Measurements from ENCODE around the gene MYBPC2.

The MYBPC2 gene

GRCh38 chr19:50409347-50409746, 23.3 kb upstream of the MYBPC2 start:
- Histone ChIP-seq H3K27me3 (ENCODE audit: control insufficient read depth in 2 of 2, insufficient read depth in 2 of 2, low read length in 2 of 2) (no peaks in the 10 kb centered on the region), H3K9ac (ENCODE audit: low read depth in 1 of 2, low read length in 2 of 2) (no peak overlapping the region), H3K27ac (ENCODE audit: low read depth in 2 of 2, low read length in 2 of 2) (no peak overlapping the region), H3K4me1 (ENCODE audit: control insufficient read depth in 2 of 2, insufficient read depth in 2 of 2, low read length in 2 of 2) (peaks cover 8 to 15% of the 10 kb centered on the region in 2 donors), H3K9me3 (ENCODE audit: control insufficient read depth in 2 of 2, low read length in 2 of 2) (no peaks in the 10 kb centered on the region), H3K36me3 (ENCODE audit: control insufficient read depth in 2 of 2, insufficient read depth in 2 of 2, low read length in 2 of 2) (peaks cover 0 to 9% of the 10 kb centered on the region in 2 donors), H3K4me3 (ENCODE audit: low read length in 2 of 2) (no peak overlapping the region)

DNA sequence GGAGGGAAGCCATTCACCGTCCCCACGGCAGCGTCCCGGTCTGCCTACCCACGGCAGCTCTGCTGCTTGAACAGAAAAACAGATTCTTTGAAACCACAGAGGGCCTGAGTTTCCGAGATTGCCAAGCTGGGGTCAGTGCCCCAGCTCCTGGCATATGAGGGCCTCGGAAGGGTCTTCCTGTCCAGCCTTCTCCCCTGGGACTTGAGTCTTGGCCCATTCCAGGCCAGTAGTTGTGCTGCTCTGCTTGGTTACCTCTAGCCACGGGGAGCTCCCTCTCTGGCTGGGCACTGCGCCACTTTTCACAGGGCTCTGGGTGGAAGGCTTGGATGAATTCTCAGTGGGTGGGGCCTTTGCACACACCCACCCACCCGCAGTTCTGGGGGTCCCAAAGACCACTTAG, 22.6 kb upstream of the MYBPC2 start:
- peak overlapping the region; percentile 60 to 65 for H3K27ac ChIP-seq (ENCODE audit: low read depth in 2 of 2, low read length in 2 of 2)
- H3K36me3 ChIP-seq (ENCODE audit: control insufficient read depth in 2 of 2, insufficient read depth in 2 of 2, low read length in 2 of 2): peaks cover 0 to 9% of the 10 kb centered on the region in 2 donors
- H3K4me3 ChIP-seq (ENCODE audit: low read length in 2 of 2): no peak overlapping the region
- no peaks in the 10 kb centered on the region for H3K9me3 ChIP-seq (ENCODE audit: control insufficient read depth in 2 of 2, low read length in 2 of 2)
- H3K27me3 ChIP-seq (ENCODE audit: control insufficient read depth in 2 of 2, insufficient read depth in 2 of 2, low read length in 2 of 2): no peaks in the 10 kb centered on the region
- H3K4me1 ChIP-seq (ENCODE audit: control insufficient read depth in 2 of 2, insufficient read depth in 2 of 2, low read length in 2 of 2): peaks cover 8 to 16% of the 10 kb centered on the region in 2 donors
- no peak overlapping the region for H3K9ac ChIP-seq (ENCODE audit: low read depth in 1 of 2, low read length in 2 of 2)

- Histone ChIP-seq H3K9ac (ENCODE audit: low read depth in 1 of 2, low read length in 2 of 2) (no peak overlapping the region), H3K4me1 (ENCODE audit: control insufficient read depth in 2 of 2, insufficient read depth in 2 of 2, low read length in 2 of 2) (peaks cover 8 to 25% of the 10 kb centered on the region in 2 donors), H3K4me3 (ENCODE audit: low read length in 2 of 2) (no peak overlapping the region), H3K36me3 (ENCODE audit: control insufficient read depth in 2 of 2, insufficient read depth in 2 of 2, low read length in 2 of 2) (peaks cover 0 to 5% of the 10 kb centered on the region in 2 donors), H3K9me3 (ENCODE audit: control insufficient read depth in 2 of 2, low read length in 2 of 2) (no peaks in the 10 kb centered on the region), H3K27me3 (ENCODE audit: control insufficient read depth in 2 of 2, insufficient read depth in 2 of 2, low read length in 2 of 2) (no peaks in the 10 kb centered on the region), H3K27ac (ENCODE audit: low read depth in 2 of 2, low read length in 2 of 2) (no peak overlapping the region)
Measured at GRCh38 chr19:50412419-50412818, 20.3 kb upstream of the MYBPC2 start.

DNA sequence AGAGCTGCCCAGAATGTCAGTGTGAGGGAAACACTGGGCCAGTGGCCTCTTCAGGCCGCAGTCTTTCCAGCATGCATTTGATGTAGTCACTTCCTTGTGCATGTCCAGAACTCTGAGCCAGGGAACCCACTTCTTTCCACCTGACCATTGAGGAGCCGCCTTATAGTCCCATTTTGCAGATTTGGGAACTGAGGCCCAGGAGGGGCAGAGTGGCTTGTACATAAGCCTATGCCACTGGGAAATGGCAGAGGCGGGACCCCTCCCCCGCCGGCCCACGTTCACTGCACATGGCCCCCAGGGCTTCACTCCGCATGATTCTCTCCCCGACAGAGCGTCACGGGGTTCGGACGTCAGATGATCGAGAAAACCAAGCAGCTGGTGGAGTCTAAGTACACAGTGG, 19.6 kb upstream of the MYBPC2 start:
- Histone ChIP-seq H3K4me1 (ENCODE audit: control insufficient read depth in 2 of 2, insufficient read depth in 2 of 2, low read length in 2 of 2) (peaks cover 8 to 25% of the 10 kb centered on the region in 2 donors), H3K27ac (ENCODE audit: low read depth in 2 of 2, low read length in 2 of 2) (no peak overlapping the region), H3K9me3 (ENCODE audit: control insufficient read depth in 2 of 2, low read length in 2 of 2) (no peaks in the 10 kb centered on the region), H3K4me3 (ENCODE audit: low read length in 2 of 2) (no peak overlapping the region), H3K9ac (ENCODE audit: low read depth in 1 of 2, low read length in 2 of 2) (no peak overlapping the region), H3K36me3 (ENCODE audit: control insufficient read depth in 2 of 2, insufficient read depth in 2 of 2, low read length in 2 of 2) (peaks cover 0 to 5% of the 10 kb centered on the region in 2 donors), H3K27me3 (ENCODE audit: control insufficient read depth in 2 of 2, insufficient read depth in 2 of 2, low read length in 2 of 2) (peaks cover 0 to 3% of the 10 kb centered on the region in 2 donors)

GRCh38 chr19:50413531-50413930, 19.2 kb upstream of the MYBPC2 start:
- H3K4me1 ChIP-seq (ENCODE audit: control insufficient read depth in 2 of 2, insufficient read depth in 2 of 2, low read length in 2 of 2): peaks cover 8 to 25% of the 10 kb centered on the region in 2 donors
- H3K27me3 ChIP-seq (ENCODE audit: control insufficient read depth in 2 of 2, insufficient read depth in 2 of 2, low read length in 2 of 2): peaks cover 0 to 7% of the 10 kb centered on the region in 2 donors
- no peaks in the 10 kb centered on the region for H3K9me3 ChIP-seq (ENCODE audit: control insufficient read depth in 2 of 2, low read length in 2 of 2)
- no peak overlapping the region for H3K27ac ChIP-seq (ENCODE audit: low read depth in 2 of 2, low read length in 2 of 2)
- peaks cover 0 to 5% of the 10 kb centered on the region in 2 donors for H3K36me3 ChIP-seq (ENCODE audit: control insufficient read depth in 2 of 2, insufficient read depth in 2 of 2, low read length in 2 of 2)
- H3K4me3 ChIP-seq (ENCODE audit: low read length in 2 of 2): no peak overlapping the region
- no peak overlapping the region for H3K9ac ChIP-seq (ENCODE audit: low read depth in 1 of 2, low read length in 2 of 2)

DNA sequence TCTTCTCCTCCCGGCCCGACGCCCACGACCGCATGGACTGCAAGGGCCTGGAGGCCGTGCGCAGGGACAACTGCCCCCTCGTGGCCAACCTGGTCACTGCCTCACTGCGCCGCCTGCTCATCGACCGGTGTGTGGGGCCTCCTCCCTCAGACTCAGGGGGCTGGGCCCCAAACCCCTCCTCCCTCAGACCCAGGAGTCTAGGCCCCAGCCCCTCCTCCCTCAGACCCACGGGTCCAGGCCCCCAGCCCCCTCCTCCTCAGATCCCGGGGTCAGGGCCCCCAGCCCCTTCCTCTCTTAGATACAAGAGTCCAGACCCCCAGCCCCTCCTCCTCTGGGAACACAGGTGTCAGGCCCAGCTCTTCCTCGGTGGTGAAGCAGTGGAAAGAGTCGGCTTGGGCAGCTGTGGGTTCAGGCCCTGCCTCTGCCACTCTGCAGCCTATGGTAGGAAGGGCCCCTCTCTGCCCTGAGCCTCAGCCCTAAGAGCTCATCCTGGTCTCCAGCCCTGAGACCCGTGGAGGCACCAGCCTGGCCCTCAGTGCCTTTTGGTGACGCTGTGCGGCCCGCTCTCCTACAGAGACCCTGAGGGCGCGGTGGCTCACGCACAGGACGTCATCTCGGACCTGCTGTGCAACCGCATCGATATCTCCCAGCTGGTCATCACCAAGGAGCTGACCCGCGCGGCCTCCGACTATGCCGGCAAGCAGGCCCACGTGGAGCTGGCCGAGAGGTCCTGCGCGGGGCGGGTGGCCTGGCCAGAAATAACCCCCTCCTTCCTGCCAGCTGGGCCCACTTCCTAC, 17.6 kb upstream of the MYBPC2 start:
- peak overlapping the region in 1 of 2 donors; percentile 20 for H3K4me3 ChIP-seq (ENCODE audit: low read length in 2 of 2)
- peak overlapping the region in 1 of 2 donors; percentile 6 for H3K9ac ChIP-seq (ENCODE audit: low read depth in 1 of 2, low read length in 2 of 2)
- H3K27me3 ChIP-seq (ENCODE audit: control insufficient read depth in 2 of 2, insufficient read depth in 2 of 2, low read length in 2 of 2): peaks cover 7 to 20% of the 10 kb centered on the region in 2 donors
- no peaks in the 10 kb centered on the region for H3K36me3 ChIP-seq (ENCODE audit: control insufficient read depth in 2 of 2, insufficient read depth in 2 of 2, low read length in 2 of 2)
- no peaks in the 10 kb centered on the region for H3K9me3 ChIP-seq (ENCODE audit: control insufficient read depth in 2 of 2, low read length in 2 of 2)
- peak overlapping the region in 1 of 2 donors; percentile 79 for H3K27ac ChIP-seq (ENCODE audit: low read depth in 2 of 2, low read length in 2 of 2)
- H3K4me1 ChIP-seq (ENCODE audit: control insufficient read depth in 2 of 2, insufficient read depth in 2 of 2, low read length in 2 of 2): peaks cover 8 to 21% of the 10 kb centered on the region in 2 donors

GRCh38 chr19:50415661-50416033, 17.0 kb upstream of the MYBPC2 start:
- Histone ChIP-seq H3K27ac (ENCODE audit: low read depth in 2 of 2, low read length in 2 of 2) (peak overlapping the region in 1 of 2 donors; percentile 79), H3K27me3 (ENCODE audit: control insufficient read depth in 2 of 2, insufficient read depth in 2 of 2, low read length in 2 of 2) (peaks cover 7 to 20% of the 10 kb centered on the region in 2 donors), H3K36me3 (ENCODE audit: control insufficient read depth in 2 of 2, insufficient read depth in 2 of 2, low read length in 2 of 2) (no peaks in the 10 kb centered on the region), H3K4me3 (ENCODE audit: low read length in 2 of 2) (no peak overlapping the region), H3K9me3 (ENCODE audit: control insufficient read depth in 2 of 2, low read length in 2 of 2) (no peaks in the 10 kb centered on the region), H3K9ac (ENCODE audit: low read depth in 1 of 2, low read length in 2 of 2) (no peak overlapping the region), H3K4me1 (ENCODE audit: control insufficient read depth in 2 of 2, insufficient read depth in 2 of 2, low read length in 2 of 2) (peaks cover 6 to 15% of the 10 kb centered on the region in 2 donors)

DNA sequence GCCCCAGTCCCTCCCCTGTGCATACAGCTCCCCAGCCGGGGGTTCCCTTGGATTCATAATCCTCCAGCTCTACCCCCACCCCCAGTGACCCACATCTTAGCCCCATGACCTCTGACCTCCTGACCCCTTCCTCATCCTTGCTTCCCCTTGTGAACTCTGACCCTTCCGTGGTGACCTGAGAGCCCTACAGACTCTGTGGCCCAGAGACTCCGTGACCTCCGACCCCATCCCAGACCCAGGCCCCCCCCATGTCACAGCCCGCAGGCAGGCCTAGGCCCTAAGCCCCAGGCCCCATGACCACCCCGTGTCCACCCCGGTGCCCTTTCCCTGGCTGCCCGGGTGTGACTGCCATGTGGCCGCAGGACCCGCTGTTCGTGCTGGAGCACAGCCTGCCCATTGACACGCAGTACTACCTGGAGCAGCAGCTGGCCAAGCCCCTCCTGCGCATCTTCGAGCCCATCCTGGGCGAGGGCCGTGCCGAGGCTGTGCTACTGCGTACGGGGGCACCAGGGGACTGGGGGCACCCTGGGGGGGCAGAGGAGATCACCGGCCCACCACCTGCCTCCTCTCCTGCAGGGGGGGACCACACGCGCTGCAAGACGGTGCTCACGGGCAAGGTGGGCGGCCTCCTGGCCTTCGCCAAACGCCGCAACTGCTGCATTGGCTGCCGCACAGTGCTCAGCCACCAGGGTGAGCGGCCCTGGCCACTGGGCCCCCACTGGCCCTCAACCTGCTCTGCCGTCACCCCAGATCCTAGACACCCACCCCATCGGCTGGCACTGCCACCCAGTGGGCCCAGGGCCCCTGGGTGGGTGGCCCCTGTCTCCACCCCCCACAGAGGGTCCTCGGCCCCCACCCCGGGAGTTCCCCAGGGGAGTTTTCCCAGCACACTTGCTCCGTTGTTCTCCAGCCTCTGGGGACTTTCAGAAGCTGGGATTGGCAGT, 16.4 kb upstream of the MYBPC2 start:
- no peak overlapping the region for H3K4me3 ChIP-seq (ENCODE audit: low read length in 2 of 2)
- H3K4me1 ChIP-seq (ENCODE audit: control insufficient read depth in 2 of 2, insufficient read depth in 2 of 2, low read length in 2 of 2): peaks cover 0 to 10% of the 10 kb centered on the region in 2 donors
- H3K27me3 ChIP-seq (ENCODE audit: control insufficient read depth in 2 of 2, insufficient read depth in 2 of 2, low read length in 2 of 2): peaks cover 7 to 23% of the 10 kb centered on the region in 2 donors
- H3K27ac ChIP-seq (ENCODE audit: low read depth in 2 of 2, low read length in 2 of 2): peak overlapping the region; percentile 47 to 48
- no peaks in the 10 kb centered on the region for H3K36me3 ChIP-seq (ENCODE audit: control insufficient read depth in 2 of 2, insufficient read depth in 2 of 2, low read length in 2 of 2)
- no peaks in the 10 kb centered on the region for H3K9me3 ChIP-seq (ENCODE audit: control insufficient read depth in 2 of 2, low read length in 2 of 2)
- no peak overlapping the region for H3K9ac ChIP-seq (ENCODE audit: low read depth in 1 of 2, low read length in 2 of 2)

DNA sequence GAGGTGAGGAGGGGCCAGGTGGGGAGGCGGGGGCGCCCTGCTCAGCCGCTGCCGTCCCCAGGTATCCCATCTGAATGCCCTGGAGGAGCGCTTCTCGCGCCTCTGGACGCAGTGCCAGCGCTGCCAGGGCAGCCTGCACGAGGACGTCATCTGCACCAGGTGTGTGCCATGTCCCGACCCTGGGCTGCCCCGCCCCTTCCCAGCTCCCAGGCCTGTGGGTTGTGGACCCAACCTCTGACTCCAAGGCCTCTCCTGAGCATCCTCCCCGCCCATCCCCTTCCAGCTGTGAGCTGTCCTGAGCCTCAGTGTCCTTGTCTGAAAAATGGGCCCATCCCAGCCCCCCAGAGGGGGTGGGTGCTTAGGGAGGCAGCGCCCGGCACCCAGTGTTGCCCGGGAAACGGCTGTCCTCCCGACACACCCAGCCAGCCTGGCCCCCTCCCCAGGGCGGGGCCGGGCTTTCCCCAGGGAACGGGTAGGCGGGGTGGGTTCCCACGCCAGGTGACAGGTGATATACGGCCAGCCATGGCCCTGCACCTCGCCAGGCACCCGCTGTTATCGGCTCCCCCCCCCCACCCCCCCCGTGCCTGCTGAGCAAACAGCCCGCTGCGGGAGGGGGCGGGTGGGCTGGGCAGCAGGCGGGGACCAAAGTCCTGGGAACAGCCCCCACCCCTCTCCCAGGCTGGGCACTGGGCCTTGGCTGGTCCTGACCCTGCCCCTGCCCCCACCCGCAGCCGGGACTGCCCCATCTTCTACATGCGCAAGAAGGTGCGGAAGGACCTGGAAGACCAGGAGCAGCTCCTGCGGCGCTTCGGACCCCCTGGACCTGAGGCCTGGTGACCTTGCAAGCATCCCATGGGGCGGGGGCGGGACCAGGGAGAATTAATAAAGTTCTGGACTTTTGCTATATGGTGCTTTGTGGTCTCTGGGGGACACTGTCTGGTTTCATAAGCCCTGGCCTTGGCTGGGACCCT, 15.3 kb upstream of the MYBPC2 start:
- Histone ChIP-seq H3K4me1 (ENCODE audit: control insufficient read depth in 2 of 2, insufficient read depth in 2 of 2, low read length in 2 of 2) (peaks cover 0 to 10% of the 10 kb centered on the region in 2 donors), H3K36me3 (ENCODE audit: control insufficient read depth in 2 of 2, insufficient read depth in 2 of 2, low read length in 2 of 2) (no peaks in the 10 kb centered on the region), H3K9me3 (ENCODE audit: control insufficient read depth in 2 of 2, low read length in 2 of 2) (no peaks in the 10 kb centered on the region), H3K27me3 (ENCODE audit: control insufficient read depth in 2 of 2, insufficient read depth in 2 of 2, low read length in 2 of 2) (peaks cover 7 to 23% of the 10 kb centered on the region in 2 donors), H3K27ac (ENCODE audit: low read depth in 2 of 2, low read length in 2 of 2) (peak overlapping the region; percentile 32 to 47), H3K4me3 (ENCODE audit: low read length in 2 of 2) (no peak overlapping the region), H3K9ac (ENCODE audit: low read depth in 1 of 2, low read length in 2 of 2) (peak overlapping the region in 1 of 2 donors; percentile 26)

Data from mucosa of rectum (tissue), 2 donors.